Keratinocyte (primary cell): Measurements from ENCODE around the gene CACUL1.

ENCODE experiments used
- EZH2 ChIP-seq: IDR thresholded peaks from one replicate; pipeline ENCODE4 v1.6.1; 2012; ENCODE audit warnings: inconsistent platforms, mild to moderate bottlenecking, low read length, moderate library complexity
- TF ChIP-seq, protein P1 (sequence below), 3 experiments: IDR thresholded peaks in 1 of 3; conservative IDR thresholded peaks in 1 of 3; optimal IDR thresholded peaks in 1 of 3; 2 replicates in 2 of 3; 3 replicates in 1 of 3; pipeline versions ENCODE3 to v1.5.1; 2011; ENCODE audit warnings: low read length in 3 of 3, mild to moderate bottlenecking in 3 of 3, moderate library complexity in 2 of 3, control low read depth in 1 of 3, inconsistent platforms in 1 of 3; ENCODE audit not compliant: insufficient read depth in 2 of 3; ENCODE audit errors: extremely low read depth in 1 of 3

DNA sequence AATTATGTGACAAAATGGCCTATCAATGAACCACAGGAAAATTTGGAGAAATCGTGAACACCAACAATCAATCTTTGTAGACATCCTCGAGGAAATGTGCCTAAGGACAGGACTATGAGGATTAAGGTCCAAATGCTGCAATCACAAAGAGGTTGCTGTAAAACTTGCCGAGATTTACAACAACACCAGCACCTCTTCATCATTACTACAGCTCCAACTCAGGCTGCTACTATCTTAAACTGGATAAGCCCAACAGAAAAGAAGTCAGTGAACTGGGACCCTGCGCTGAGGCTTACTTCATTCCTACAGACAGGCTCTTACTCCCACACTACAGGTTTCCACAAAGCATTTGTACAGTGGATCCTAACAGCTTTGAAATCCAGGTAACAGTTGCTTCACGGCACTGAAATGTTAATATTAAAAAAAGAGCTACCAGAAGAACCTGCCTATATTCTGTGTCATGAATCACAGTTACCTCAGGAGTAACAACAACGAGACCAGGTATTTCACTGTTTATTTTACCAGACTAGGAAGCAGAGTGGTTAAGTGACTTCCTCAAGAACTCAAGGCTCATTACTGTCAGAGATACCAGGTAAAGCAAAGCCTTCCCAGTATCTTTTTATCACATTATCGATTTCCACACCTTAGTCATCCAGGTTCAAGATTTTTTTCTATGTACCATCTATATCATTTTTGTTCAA is 23.9 kb downstream of the CACUL1 start:
- TF ChIP-seq, protein P1, sequence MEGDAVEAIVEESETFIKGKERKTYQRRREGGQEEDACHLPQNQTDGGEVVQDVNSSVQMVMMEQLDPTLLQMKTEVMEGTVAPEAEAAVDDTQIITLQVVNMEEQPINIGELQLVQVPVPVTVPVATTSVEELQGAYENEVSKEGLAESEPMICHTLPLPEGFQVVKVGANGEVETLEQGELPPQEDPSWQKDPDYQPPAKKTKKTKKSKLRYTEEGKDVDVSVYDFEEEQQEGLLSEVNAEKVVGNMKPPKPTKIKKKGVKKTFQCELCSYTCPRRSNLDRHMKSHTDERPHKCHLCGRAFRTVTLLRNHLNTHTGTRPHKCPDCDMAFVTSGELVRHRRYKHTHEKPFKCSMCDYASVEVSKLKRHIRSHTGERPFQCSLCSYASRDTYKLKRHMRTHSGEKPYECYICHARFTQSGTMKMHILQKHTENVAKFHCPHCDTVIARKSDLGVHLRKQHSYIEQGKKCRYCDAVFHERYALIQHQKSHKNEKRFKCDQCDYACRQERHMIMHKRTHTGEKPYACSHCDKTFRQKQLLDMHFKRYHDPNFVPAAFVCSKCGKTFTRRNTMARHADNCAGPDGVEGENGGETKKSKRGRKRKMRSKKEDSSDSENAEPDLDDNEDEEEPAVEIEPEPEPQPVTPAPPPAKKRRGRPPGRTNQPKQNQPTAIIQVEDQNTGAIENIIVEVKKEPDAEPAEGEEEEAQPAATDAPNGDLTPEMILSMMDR (optimal IDR thresholded peaks at IDR 0.05 in 1 of 3, IDR thresholded peaks at IDR 0.05 in 1 of 3, conservative IDR thresholded peaks at IDR 0.05 in 1 of 3; ENCODE audit: extremely low read depth in 1 of 3, insufficient read depth in 2 of 3, low read length in 3 of 3): no peak
- no peak for TF ChIP-seq EZH2
